GM19240 (cell line): ENCODE data around the gene PTPRK.

Source experiments
- DNase-seq: peaks from one replicate; pipeline ENCODE4 v3.0.0; 2011; ENCODE audit warnings: low spot score; ENCODE audit not compliant: insufficient read length

Gene PTPRK

DNA sequence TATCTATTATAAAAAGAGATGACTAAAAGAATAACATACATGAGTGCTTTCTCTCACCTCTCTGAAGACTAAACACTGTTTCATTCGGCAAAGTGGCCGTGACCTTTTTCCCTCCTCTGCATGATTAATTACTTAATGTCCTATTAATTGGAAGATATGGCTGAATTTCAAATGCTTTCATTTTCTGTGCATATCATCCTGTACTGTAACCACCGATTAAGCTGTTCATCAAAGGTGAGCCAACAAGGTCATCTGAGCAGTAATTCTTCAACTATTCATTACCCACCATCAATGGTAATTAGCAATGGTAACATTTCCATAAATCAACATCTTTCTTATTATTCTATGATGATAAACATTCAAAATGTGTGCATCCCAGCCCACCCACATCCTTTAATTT, 125.2 kb downstream of the PTPRK start:
- DNase-seq = no peak

DNA sequence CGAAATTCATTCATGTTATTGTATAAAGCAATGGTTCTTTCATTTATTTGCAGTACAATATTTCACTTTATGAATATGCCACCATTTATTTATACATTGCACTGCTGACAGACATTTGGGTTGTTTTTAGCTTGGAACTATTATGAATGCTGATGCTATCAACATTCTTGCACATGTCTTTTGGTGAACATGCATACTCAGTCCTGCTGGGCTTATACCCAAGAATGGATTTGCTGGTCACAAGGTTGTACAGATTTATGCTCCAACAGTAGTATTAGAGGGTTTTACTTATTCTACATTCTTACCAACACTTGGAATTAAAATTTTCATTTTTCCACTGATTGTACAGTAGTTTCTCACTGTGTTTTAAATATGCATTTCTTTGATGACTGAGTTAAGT, 126.2 kb downstream of the PTPRK start:
- DNase-seq = no peak

DNA sequence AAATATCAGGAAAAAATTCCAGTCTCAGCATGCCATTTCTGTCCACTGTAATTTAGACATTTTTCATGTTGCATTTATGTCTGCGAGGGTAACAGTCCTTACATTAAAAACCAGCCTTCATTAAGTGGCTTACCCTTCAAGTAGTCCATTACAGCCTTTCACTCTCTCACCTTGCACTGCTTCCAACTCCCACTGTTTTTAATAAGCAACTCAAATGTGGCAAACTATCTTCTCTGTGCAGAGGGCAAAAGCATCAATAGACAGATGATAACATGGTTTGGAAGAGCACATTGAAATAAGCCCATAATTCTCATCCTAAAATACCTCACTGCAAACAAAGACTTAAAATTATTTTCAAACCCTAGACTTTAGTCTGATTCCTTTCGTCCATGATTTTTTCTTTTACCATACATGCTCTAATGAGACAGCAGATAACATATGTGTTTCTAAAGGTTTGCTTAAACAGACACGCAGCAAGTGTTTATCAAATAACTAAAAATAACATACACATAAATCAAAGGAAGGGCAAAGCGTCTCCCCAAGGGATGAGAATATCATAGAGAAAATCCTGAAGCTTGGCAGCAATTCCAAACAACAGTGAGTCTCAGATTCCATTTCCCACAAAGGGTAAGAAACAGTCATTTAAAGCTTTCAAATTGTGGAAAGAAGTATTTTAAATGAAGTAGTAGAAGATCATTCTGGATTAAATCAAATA, 130.4 kb downstream of the PTPRK start:
- no peak for DNase-seq

DNA sequence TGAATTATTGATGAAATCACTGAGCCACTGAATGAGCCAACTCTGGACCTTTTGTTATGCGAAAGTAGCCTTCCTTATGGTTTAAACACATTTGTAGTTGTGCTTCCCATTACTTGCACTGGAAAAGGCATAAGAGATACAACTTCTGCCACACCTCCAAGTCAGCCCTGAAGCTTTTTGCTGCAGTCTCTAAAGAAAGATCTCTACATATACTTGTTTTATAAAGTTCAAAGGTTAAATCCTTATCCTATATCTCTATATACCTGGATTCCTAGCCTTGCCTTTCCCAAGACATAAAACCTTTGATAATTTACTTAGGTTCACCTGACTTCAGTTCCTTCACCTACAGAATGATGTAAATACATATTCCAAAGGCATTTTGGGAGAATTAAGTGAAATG, 132.0 kb downstream of the PTPRK start:
- DNase-seq = no peak

DNA sequence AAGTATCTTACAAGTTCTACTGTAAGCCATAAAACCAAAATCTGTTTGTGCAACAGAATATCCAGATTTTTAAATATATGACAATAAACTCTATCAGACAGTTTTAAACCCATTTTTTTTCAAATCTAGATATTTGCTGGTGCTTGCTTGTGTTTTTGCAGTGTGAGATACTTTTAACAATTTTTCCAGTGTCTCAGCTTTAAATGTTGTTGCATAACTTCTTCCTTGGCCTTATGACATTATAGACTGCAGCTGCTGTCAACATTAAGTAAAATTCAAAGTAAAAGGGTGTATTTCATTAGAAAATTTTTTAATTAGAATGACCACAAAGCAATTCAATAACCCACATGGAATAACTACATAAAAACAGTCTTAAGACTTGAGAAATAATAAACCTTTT, 139.5 kb downstream of the PTPRK start:
- no peak for DNase-seq

DNA sequence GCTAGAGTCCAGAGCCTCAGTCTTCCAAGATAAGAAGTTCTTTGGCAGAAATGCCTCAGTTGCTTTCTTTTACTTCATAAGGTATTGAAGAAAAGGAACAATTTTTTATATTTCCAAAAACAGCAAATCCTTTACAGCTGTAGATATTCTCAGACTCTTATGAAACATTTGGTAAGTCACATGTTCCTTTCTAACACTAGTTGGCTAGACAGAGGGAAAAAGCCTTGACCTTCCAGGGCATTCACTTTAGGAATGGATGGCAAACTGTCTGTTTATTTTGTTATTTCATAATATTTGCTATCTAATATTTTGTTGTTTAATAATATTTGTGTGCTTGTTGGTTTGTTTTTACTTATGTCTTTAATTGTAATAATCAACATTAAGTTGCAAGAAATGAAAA, 140.8 kb downstream of the PTPRK start:
- no peak for DNase-seq

DNA sequence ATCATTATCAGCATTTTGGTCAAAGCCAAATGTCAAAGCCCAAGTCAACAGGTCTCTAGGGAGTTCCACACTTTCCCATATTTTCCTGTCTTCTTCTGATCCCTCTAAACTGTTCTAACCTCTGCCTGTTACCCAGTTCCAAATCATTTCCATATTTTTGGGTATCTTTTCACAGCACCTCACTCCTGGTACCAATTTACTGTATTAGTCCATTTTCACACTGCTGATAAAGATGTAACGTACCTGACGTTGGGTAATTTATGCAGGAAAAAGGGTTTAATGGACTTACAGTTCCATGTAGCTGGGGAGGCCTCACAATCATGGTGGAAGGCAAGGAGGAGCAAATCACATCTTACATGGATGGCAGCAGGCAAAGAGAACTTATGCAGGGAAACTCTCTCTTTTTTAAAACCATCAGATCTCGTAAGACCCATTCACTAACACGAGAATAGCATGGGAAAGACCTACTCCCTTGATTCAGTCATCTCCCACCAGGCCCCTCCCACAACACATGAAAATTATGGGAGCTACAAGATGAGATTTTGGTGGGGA, 143.4 kb downstream of the PTPRK start:
- DNase-seq = no peak

DNA sequence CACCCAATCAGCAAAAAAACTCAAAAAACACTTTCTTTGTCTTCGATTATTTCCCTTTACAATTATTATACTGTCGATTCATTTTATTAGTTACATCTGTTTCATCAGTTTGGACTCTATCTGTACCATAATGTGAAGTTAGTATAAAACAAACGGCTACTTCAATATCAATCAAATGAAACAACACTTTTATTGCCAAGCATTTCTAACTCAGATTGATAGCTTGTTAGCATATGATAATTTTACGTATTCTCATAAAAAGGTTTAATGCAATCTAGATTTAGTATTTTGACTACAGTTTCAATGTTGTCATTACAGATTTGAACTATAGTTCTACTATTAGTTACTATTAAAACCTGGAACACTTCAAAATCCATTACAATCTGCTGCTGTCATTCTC, 149.3 kb downstream of the PTPRK start:
- no peak for DNase-seq

DNA sequence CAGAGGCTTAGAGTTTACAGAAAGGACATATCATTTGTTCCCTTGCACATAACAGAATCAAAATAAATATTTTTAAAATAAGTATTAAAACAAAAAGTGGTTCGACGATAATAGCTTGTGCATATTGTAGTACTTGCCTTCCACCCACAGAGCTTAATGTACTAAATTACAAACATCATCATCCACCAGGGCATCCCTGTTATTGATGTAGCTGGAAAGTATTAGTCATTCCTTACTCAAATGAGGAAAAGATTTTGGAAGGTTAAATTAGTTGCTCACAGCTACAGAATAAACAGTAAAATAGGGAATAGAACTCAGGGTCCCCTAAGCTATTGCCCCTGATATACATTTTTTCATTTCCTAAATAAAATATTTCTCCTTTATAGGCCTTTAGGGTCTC, 150.3 kb downstream of the PTPRK start:
- no peak for DNase-seq

DNA sequence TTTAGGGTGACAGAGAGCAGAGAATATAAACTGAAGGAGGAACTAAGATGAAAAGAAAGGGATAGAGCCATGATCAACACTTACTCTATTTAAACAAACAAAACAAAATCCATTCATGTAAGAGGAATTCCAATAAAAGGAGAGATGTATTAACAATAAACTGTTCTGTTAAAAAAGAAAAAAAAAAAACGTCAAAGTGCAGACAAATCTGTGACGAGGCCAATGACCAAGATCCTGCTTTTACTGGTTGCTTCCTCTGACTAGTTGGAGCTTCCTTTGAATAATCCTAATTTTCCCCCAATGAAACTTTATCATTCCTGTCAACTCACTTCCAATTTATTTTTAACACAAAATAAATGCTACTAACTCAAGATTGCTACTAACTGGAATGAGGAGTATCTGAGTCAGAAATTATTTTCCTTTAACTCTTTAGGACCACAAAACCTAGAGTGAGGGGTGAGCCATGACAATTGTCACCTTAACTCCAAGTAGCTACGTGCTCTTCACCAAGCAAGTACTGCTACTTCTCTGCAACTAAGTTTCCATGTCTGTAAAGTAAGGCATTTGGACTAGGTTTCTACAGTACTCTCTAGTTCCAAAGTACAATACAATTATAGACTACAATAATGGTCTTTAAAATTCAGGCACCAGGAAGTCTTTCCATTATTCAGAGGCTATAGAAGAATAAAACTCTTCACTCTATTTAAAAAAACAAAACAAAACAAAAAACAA, 152.0 kb downstream of the PTPRK start:
- no peak for DNase-seq

DNA sequence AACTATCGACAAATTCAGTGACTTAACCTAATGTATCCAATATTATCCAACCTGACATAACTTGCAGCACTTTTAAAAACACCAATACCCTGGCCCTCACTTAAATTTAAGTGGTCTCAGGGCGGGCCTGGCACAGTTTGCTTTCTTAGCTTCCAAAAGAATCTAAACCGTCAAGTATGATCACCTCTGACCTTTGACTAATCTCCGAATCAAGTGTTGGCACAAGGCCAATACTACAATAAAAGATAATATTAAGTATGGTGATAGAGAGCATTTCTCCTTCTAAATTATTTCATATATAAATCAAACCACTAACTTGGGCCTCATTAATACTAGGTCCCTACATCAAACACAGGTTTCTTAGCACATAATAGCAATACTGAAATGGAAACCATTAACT, 153.0 kb downstream of the PTPRK start:
- no peak for DNase-seq

DNA sequence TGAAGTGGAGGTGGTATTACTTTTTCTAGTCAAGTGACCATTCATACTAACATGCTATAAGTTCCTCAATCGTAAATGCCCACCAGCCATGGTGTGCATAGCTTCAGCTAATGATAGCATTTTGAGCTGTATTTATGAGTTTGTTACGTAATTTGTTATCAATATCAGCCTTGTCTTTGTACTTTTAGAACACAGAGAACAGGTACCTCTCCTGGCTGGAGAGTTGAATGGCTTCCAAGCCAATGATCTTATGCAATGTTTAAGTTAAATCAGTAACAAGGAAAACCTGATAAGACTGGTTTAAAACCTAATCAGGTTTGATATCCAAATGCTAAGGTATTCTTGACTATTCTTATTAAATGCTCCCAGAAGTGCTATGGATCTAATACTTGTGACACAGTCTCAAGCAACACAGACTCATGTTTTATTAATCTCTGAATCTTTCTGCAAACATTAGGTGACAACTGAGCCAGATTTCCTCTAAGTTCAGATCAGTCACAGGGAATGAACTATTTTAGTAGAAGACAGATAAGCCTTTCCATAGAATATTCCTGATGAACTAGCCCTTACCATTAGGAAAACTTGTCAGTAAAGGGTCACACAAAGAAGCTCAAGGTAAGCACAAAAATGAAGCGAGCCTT, 154.8 kb downstream of the PTPRK start:
- DNase-seq = no peak

DNA sequence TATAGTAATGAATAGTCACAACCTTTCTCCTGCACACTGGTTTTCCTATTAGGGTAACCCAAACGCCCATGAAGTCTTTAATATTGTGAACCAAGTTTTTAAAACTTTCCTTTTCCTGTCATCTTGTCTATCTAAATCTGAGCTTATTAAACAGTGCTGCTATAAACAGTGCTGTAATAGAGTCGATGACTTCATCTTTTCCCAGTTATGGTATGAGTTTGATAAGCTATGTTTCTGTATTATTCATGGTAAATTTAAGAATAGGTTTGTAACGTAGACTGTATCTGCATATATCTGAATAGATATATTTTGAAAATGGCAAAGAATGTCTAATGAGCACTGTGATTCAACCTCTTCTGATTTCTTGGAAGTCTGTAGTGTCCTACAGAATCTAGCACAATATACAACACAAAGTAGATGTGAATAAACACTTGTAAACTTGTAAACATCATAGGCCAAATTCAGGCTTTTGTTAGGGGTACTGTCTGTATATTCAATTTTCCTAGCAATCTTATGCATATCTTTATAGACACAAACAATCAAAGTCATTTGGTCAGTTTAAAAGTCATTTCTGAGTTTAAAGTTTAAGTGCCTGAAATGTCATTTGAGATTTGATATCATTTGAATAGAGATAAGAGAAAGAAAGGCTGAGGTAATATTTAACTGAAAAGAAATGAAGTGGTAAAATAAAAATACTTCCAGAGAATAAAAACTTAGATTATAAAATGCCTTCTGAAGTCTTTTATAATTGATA, 155.5 kb downstream of the PTPRK start:
- DNase-seq = no peak

DNA sequence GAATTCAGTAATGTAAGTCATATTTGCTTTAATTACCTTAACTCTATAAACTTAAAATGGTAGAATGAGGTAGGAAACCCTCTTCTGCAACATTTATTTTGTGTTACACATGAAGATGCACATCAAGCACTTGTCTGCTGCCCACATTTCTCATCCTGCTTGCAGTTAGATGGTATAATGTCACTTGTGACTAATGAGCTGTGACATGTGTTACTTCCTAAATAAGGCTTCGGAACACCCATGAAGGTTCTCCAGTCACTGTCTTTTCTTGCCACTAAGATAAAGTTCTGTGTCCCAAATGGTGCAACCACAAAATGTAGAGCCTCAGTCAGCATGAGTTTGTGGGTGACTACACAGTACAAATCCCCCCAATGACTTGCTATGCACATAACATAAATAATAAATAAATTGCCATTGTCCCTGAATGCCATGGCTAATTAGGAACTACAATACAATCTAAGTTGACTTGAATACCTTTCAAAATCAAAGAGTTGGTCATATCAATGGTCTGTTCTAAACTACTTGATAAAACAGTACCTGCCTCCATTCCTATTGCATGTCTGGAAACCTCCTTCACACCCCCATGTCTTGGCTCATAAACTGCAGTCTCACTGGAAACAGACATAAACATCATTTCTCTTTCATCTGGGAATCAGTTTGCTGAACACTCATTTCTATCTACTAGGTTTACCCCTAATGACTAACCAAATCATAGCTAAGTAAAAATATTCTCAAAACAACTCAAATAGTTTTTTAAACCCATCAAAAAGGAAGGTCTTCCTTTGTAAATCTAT, 157.2 kb downstream of the PTPRK start:
- no peak for DNase-seq

DNA sequence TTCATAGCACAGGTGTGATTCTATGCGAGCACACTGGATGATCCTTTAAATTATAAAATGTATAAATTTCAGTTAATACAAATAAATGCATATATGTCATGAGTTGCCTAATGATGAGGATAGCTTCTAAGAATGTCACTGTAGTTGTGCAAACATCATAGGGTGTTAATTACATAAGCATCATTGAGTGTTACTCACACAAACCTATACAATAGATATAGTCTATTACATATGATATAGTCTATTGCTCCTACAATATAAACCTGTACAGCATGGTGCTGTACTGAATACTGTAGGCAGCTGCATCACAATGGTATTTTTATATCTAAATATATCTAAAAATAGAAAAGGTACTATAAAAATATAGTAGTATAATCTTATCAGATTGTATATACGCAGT, 159.0 kb downstream of the PTPRK start:
- no peak for DNase-seq

DNA sequence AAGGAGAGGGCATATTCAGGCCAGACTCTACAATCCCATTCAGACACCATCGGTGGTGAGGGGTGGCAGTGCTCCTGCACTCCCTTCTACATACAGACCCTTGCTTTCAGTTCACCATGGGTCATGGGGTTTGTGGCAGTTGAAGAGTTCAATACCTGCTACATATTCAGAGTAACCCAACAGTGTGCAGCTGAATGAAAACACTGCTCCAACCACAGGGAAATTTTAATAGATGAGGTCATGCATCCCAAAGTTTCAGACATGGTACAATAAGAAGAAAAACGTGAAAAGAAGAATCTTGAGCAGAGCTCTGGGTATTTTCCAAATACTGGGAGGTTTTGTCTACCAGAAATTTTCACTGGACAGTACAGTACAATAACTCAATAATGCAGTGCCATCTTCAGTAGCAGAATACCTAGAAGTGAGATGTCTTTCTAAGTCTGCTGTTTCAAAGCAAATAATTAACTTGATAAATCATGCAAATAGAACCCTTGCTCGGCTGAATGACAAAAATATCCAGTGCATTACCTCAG, 162.1 kb downstream of the PTPRK start:
- no peak for DNase-seq

DNA sequence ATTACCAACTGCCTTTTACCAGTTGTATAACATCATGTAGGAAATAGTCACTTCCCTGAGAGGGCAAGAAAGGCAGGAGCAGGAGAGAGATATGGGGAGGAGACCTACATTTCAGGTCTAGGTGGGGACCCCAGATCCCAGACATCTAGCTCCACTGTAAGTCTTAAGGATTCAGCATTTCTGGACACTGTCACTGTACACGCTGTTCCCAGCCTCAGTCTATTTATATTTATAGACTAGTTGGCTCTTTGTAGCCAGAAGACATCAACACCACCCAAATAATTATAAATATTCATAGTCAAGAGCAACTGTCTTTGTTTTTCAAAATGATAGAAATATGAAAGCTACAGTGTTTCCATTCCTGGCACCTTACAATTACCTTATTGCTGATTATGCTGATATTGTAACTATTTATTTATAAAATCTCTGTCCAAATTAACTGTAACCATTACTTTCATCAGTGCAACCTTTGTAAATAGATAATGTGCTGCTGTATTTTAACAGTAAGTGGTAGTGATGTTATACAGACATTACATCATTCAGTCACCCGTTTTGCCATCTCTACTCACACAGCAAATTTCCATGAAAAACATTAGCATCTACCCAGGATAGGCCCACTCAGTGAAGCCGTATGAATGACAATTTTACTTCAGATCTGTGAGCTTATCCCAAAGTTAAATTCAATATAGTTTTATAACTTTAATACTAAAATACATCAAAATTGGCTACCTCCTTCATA, 162.8 kb downstream of the PTPRK start:
- DNase-seq = no peak

DNA sequence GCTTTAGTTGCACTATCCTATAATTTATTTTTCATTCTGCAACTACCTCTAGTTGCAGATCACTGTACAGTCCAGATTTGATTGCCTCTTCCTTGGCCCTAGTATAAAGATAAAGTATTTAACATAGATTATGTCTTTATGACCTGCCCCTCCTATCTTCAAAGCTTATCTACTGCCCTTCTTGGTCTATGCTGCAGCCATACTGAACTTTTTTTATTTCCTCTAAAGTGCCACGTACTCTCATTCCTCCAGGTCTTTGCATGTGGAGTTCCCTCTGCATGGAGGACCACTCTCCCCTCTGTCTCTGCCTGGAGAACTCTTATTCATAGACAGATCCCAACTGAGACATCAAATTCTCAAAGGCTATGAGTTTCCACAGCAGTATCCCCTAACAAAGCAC, 168.0 kb downstream of the PTPRK start:
- no peak for DNase-seq

DNA sequence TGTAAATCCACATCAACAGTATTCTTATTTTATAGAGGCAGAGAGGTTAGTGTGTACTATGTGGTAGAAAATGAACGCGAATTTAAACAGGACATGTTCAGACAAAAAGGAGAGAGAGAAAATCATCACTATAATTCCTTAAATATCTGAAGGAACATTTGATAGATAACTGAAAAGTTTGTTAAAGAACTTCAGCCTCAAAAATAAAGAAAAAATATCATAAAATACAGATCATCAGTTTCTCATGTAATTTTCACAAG, 169.2 kb downstream of the PTPRK start:
- DNase-seq = no peak
